ENCODE measurements around the gene SF3A1. TPM values are rescaled to one million over a fixed set of nuclear protein-coding genes. Genes with fewer than 3 reads are reported as not detected.

SF3A1 gene
- total and polyA plus RNA-seq, 2 of the 8 experiments (the other 6 are each of a cell fraction or from before 2014, with no cell fraction given) = 27.8 to 285 TPM

DNA sequence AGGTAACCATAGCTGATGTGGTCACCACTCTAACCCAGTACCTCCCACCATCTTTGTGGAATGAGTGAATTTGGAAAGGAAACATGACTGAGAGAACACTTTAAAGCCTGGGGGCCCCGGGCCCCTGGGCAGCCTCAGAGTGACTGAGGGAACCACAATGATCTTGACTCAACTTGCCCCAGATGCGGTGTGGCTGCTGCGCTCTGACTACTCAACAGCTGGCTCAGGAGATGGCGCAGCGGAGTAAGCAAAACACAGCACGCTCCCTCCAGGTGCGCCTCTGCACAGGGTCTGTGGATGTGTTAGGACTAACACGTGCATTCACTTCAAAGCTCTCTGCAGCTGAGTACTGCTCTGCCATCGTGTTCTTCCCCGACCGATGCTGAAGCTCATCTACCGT lies 24.6 kb upstream of the SF3A1 start (continued):
- TF ChIP-seq, protein P1, sequence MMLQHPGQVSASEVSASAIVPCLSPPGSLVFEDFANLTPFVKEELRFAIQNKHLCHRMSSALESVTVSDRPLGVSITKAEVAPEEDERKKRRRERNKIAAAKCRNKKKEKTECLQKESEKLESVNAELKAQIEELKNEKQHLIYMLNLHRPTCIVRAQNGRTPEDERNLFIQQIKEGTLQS (IDR thresholded peaks at IDR 0.05; ENCODE audit: insufficient read depth, low read depth, low read length) = no peak
- TF ChIP-seq EGR1 (IDR thresholded peaks at IDR 0.05; ENCODE audit: borderline replicate concordance, low read depth, low read length) (no peak), POLR2A (IDR thresholded peaks at IDR 0.05; ENCODE audit: control extremely low read depth in 1 of 2, low read depth in 2 of 2, low read length in 2 of 2) (no peak), SIRT6 (IDR thresholded peaks at IDR 0.05; ENCODE audit: low read length) (no peak)
